Right renal cortex interstitium (tissue), 3 donors: ENCODE results near the gene P2RY11. TPM values are rescaled to one million over a fixed set of nuclear protein-coding genes. Genes with fewer than 3 reads are reported as not detected.

Source experiments
- polyA plus RNA-seq, 3 donors: library from polyadenylated mRNA; unstranded; fragments of 120-200 nt; gene quantifications; one replicate each; pipeline ENCODE4 v1.2.1, GENCODE V29; 2013; ENCODE audit not compliant: insufficient read length in 3 of 3

P2RY11 gene
- polyA plus RNA-seq, 3 donors: 8.9 to 11.6 (median 10.5) TPM

Other genes starting within 250 kb of the P2RY11 start
- 10 to 100 TPM; 17.0 to 21.3 (median 18.7) TPM for gene OLFM2, start 175.2 kb upstream of the P2RY11 start, polyA plus RNA-seq
- under 1 TPM; 0.46 to 0.68 (median 0.60) TPM for gene COL5A3, start 101.2 kb upstream of the P2RY11 start, polyA plus RNA-seq
- not detected for gene RDH8, start 98.2 kb upstream of the P2RY11 start, polyA plus RNA-seq
- gene SHFL, start 25.4 kb upstream of the P2RY11 start, polyA plus RNA-seq: 10 to 100 TPM; 19.9 to 21.5 (median 20.8) TPM
- 1 to 10 TPM; 1.6 to 2.3 (median 2.0) TPM for gene ANGPTL6, start 9.0 kb upstream of the P2RY11 start, polyA plus RNA-seq
- 10 to 100 TPM; 25.6 to 31.1 (median 25.8) TPM for gene PPAN, start 5.3 kb upstream of the P2RY11 start, polyA plus RNA-seq
- gene EIF3G, start 8.2 kb downstream of the P2RY11 start, polyA plus RNA-seq: 100 to 1,000 TPM; 186 to 204 (median 191) TPM
- gene DNMT1, start 83.3 kb downstream of the P2RY11 start, polyA plus RNA-seq: 100 to 1,000 TPM in 2 of 3 donors, 10 to 100 TPM in 1; 99.0 to 106 (median 102) TPM
- gene S1PR2, start 119.6 kb downstream of the P2RY11 start, polyA plus RNA-seq: 10 to 100 TPM in 2 of 3 donors, 1 to 10 TPM in 1; 9.6 to 10.8 (median 10.2) TPM
- 10 to 100 TPM; 30.8 to 34.6 (median 30.8) TPM for gene MRPL4, start 140.5 kb downstream of the P2RY11 start, polyA plus RNA-seq
- gene ICAM1, start 159.4 kb downstream of the P2RY11 start, polyA plus RNA-seq: 1 to 10 TPM; 5.8 to 6.5 (median 6.3) TPM
- under 1 TPM in 2 of 3 donors, not detected in 1; 0.21 to 0.55 TPM for gene ICAM4, start 175.3 kb downstream of the P2RY11 start, polyA plus RNA-seq
- under 1 TPM; 0.08 to 0.18 (median 0.10) TPM for gene ICAM5, start 178.3 kb downstream of the P2RY11 start, polyA plus RNA-seq
- gene ZGLP1, start 198.1 kb downstream of the P2RY11 start, polyA plus RNA-seq: 1 to 10 TPM; 2.9 to 3.9 (median 3.4) TPM
- gene FDX2, start 204.3 kb downstream of the P2RY11 start, polyA plus RNA-seq: 10 to 100 TPM; 15.4 to 19.3 (median 18.0) TPM
- 10 to 100 TPM; 17.9 to 22.8 (median 22.6) TPM for gene RAVER1, start 221.8 kb downstream of the P2RY11 start, polyA plus RNA-seq
- gene ICAM3, start 227.9 kb downstream of the P2RY11 start, polyA plus RNA-seq: 10 to 100 TPM in 1 of 3 donors, 1 to 10 TPM in 2; 7.4 to 10.7 (median 8.4) TPM